Subcutaneous adipose tissue (tissue), 4 donors: Measurements from ENCODE around the gene STOX1. TPM values are rescaled to one million over a fixed set of nuclear protein-coding genes. Genes with fewer than 3 reads are reported as not detected.

Experiments
- total RNA-seq, 4 donors: library from RNA; depleted of rRNA; stranded (reverse); fragments of >200 nt; gene quantifications; one replicate each; pipeline ENCODE4 v1.1.0, GENCODE V29; 2016
- TF ChIP-seq, protein P1 (sequence below): fragments of 450-650 bp; IDR thresholded peaks from one replicate; pipeline ENCODE4 v1.5.1; 2016; ENCODE audit warnings: low read depth, mild to moderate bottlenecking, control low read depth, antibody characterized with exemption, moderate library complexity

The STOX1 gene
- total RNA-seq, 4 donors from 2014 or later = 2.9 to 32.2 (median 14.2) TPM

DNA sequence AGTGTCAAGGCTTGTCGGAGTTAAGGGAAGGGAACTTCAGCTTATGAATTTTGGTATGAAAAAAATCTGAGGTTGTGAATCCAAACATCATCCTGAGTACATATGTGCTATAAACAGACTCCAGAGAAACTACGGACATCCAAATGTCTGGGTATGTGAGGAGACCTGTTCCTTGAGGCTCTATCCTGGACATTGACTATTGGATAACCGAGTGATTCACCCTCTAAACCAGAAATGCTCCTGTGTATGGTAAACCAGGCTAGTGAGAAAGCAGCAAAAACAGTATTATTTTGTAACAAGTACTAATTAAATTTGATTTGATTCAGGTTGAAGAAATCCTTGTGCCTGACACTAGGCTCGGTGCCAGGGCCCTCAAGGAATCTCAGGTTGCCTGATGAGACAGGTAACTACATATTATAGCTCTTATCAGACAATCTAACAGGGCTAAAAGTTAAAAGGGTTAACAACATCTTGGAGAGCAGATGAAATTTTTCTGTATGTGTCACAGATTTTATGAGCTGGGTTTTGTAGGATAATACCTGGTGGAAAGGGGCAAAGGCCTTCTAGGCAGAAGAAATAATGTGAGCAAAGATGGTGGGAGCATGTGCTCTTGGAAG, 10.4 kb upstream of the STOX1 start:
- TF ChIP-seq, protein P1, sequence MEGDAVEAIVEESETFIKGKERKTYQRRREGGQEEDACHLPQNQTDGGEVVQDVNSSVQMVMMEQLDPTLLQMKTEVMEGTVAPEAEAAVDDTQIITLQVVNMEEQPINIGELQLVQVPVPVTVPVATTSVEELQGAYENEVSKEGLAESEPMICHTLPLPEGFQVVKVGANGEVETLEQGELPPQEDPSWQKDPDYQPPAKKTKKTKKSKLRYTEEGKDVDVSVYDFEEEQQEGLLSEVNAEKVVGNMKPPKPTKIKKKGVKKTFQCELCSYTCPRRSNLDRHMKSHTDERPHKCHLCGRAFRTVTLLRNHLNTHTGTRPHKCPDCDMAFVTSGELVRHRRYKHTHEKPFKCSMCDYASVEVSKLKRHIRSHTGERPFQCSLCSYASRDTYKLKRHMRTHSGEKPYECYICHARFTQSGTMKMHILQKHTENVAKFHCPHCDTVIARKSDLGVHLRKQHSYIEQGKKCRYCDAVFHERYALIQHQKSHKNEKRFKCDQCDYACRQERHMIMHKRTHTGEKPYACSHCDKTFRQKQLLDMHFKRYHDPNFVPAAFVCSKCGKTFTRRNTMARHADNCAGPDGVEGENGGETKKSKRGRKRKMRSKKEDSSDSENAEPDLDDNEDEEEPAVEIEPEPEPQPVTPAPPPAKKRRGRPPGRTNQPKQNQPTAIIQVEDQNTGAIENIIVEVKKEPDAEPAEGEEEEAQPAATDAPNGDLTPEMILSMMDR = no peak

DNA sequence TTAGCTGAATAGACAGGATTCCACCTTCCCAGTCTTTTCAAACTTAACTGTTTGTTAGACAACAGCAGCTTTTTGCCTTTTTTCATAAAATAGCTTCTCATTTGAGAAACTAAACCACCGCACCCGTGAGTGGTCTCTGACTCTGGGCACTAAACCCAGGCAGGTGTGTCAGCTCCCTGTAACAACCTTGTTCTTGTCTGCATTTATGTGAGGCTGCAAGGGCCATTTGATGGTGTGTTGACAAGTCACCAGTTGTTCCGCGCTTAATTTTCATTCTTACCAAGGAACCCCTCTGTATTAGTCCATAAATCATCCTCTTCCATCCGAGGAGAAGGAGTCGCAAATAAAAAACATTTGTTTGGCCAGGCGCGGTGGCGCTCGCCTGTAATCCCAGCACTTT, 1.5 kb downstream of the STOX1 start:
- TF ChIP-seq, protein P1 = no peak

DNA sequence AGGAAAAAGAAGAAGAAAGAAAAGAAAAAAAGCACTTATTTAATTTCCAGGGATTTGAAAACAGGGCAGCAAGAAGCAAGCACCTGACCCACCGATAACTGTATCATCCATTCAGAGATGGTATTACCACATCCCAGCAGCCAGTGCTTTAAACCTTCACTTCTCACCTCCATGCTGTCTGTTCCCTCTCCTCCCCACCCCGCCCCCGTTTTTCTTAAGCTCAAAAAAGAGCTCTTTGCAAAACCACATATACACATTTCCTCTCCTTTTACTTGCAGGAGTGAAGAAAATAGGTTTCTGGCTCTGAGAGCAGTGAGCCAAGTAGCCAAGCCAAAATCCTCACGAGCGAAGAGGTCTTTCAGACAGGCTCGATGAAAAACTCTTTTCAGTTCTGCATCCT, 2.2 kb downstream of the STOX1 start:
- TF ChIP-seq, protein P1 = no peak

DNA sequence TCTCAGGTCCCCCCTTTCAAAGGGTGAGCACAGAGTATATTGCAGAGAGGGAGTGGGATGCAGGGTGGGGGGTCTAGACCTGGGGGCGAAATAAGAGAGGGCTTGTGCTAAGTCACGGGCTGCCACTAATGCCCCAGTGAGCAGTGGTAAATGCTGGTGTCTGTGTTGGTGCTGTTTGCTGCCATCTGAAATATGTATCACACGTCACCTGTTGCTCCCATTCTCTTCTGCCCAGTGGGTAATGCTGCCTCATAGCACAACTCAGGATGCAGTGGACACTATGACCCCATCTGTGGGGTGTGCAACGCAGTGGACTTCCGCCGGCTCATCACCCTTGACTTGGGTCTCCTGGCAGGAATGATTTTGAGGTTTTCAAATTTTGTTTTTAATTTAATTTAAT, 2.6 kb downstream of the STOX1 start:
- TF ChIP-seq, protein P1 = no peak

DNA sequence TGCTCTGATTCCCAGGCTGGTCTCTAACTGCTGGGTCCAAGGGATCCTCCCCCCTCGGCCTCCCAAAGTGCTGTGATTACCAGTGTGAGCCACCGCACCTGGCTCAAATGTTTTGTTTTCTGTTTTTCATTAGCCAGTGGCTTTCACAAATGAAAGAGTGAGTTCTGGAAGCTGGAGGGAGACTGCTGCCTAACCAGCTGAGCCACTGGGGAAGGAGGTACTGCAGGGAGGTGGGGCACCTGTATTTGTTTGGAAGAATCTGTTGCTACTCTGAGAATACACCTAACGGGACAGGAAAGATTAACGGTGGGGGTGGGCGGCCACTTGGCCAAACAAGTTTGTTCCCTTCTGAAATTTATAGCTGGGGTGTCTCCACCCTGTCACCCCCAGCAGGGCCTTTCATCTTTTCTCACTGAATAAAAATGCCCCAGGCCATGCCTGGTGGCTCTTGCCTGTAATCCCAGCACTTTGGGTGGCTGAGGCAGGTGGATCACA, 4.7 kb downstream of the STOX1 start:
- TF ChIP-seq, protein P1 = no peak

DNA sequence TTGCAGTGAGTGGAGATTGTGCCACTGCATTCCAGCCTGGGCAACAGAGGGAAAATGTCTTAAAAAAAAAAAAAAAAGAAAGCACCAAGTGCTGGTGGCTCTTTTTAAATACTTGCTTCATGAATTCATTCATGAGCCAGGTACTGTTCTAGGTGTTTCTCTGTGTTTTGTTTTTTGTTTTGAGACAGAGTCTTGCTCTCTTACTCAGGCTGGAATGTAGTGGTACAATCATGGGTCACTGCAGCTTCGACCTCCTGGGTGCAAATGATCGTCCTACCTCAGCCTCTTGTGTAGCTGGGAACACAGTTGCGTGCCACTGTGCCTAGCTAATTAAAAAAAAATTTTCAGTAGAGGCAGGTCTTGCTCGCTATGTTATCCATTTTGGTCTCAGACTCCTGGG, 5.3 kb downstream of the STOX1 start:
- TF ChIP-seq, protein P1 = no peak

DNA sequence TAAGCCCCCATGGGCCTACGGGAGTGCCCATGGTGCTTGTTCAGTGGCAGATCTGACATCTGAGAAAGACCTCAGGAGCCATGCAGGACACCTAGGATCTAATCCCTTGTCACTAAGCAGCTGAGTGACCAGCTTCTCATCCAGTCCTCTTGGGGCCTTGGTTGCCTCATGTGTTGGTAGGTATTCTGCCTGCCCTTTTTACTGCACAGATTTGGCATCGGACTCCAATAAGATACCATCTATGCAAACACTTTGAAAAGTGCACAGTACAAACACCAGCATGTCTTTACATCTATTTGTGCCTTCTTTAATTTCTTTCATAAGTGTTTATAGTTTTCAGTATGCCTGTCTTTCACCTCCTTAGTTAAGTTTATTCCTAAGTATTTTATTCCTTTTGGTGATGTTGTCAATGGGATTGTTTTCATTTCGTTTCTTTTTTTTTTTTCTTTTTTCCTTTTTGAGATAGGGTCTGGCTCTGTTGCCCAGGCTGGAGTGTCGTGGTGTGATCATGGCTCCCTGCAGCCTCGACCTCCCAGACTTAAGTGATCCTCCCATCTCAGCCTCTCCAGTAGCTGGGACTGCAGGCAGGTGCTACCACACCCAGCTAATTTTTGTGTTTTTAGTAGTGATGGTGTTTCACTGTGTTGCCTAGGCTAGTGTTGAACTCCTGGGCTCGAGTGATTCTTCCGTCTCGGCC, 10.4 kb downstream of the STOX1 start:
- TF ChIP-seq, protein P1 = no peak
